H1 (cell line): ENCODE measurements around the gene WWC2. TPM values are rescaled to one million over a fixed set of nuclear protein-coding genes. Genes with fewer than 3 reads are reported as not detected.

Experiments
- CHD1 ChIP-seq: IDR thresholded peaks from 2 replicates; pipeline ENCODE4 v1.6.1; 2012; ENCODE audit warnings: low read depth, low read length, improper control_type of control experiment
- KDM1A ChIP-seq: fragments of 200-600, 300-600 bp; sonication (generic); IDR thresholded peaks from 2 replicates; pipeline ENCODE4 v1.7.1; 2016; ENCODE audit warnings: mild to moderate bottlenecking, low read length, borderline replicate concordance
- KDM5A ChIP-seq: fragments of 200-600 bp; IDR thresholded peaks from 2 replicates; pipeline ENCODE4 v1.7.1; 2012; ENCODE audit warnings: mild to moderate bottlenecking, low read length, inconsistent platforms, mixed read lengths
- NANOG ChIP-seq: IDR thresholded peaks from 2 replicates; pipeline ENCODE4 v1.6.1; 2011; ENCODE audit warnings: low read length, low read depth, mild to moderate bottlenecking, inconsistent platforms; ENCODE audit not compliant: insufficient read depth, poor library complexity, severe bottlenecking
- RAD21 ChIP-seq, 2 experiments: IDR thresholded peaks in 1 of 2; conservative IDR thresholded peaks in 1 of 2; 2 replicates each; pipeline ENCODE4 v1.6.1; 2011; ENCODE audit warnings: low read depth in 2 of 2, low read length in 2 of 2, improper control_type of control experiment in 1 of 2, inconsistent platforms in 1 of 2, mild to moderate bottlenecking in 1 of 2, moderate library complexity in 1 of 2
- RNF2 ChIP-seq: fragments of 200-900, 300-1000 bp; sonication (generic); IDR thresholded peaks from 2 replicates; pipeline ENCODE4 v1.7.1; 2016; ENCODE audit warnings: borderline replicate concordance, low read depth, mild to moderate bottlenecking, antibody characterized with exemption, low read length; ENCODE audit not compliant: poor library complexity, severe bottlenecking; ENCODE audit errors: missing control alignments
- polyA plus RNA-seq, 7 experiments: library from polyadenylated mRNA; depleted of rRNA in 3 of 7; stranded (reverse) in 5 of 7; unstranded in 2 of 7; fragments of >200 nt in 5 of 7; fragments of 200-250 nt in 2 of 7; gene quantifications; 1 replicate in 5 of 7; 2 replicates in 1 of 7; 4 replicates in 1 of 7; pipeline versions ENCODE4 v1.2.1 to v1.2.3, GENCODE V29; 2011 to 2013; ENCODE audit warnings: missing spikeins in 2 of 7, mixed read lengths in 2 of 7
- total RNA-seq: library from RNA; stranded (reverse); fragmentation: NEBNext Ultra II Directional; extraction: Animal tissue kit (Norgen Biotek cat#: 25700); gene quantifications from 2 replicates; pipeline ENCODE4 v1.2.1, GENCODE V29; 2021
- TF ChIP-seq, protein P1 (sequence below): IDR thresholded peaks from 2 replicates; pipeline ENCODE4 v1.6.1; 2012; ENCODE audit warnings: inconsistent platforms

The WWC2 gene
- total and polyA plus RNA-seq, 2 of the 8 experiments (the other 6 are each of a cell fraction or from before 2014, with no cell fraction given), result 17.6 to 135 TPM

- no peak for TF ChIP-seq RNF2
- TF ChIP-seq NANOG, result no peak
- TF ChIP-seq CHD1, result no peak
- no peak for TF ChIP-seq KDM1A
- TF ChIP-seq, protein P1, sequence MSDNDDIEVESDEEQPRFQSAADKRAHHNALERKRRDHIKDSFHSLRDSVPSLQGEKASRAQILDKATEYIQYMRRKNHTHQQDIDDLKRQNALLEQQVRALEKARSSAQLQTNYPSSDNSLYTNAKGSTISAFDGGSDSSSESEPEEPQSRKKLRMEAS, result no peak
- TF ChIP-seq RAD21 (IDR thresholded peaks at IDR 0.05 in 1 of 2, conservative IDR thresholded peaks at IDR 0.05 in 1 of 2; ENCODE audit: low read depth in 2 of 2, low read length in 2 of 2), result no peak
- TF ChIP-seq KDM5A, result no peak
These were observed 222.5 kb downstream of the WWC2 start (continued) for GRCh38 chr4:183321516-183321915.
